Measurements from ENCODE around the gene B3GNT2. TPM values are rescaled to one million over a fixed set of nuclear protein-coding genes. Genes with fewer than 3 reads are reported as not detected.

B3GNT2 gene
- total RNA-seq, 4 donors from 2014 or later: 16.6 to 29.4 (median 24.0) TPM

DNA sequence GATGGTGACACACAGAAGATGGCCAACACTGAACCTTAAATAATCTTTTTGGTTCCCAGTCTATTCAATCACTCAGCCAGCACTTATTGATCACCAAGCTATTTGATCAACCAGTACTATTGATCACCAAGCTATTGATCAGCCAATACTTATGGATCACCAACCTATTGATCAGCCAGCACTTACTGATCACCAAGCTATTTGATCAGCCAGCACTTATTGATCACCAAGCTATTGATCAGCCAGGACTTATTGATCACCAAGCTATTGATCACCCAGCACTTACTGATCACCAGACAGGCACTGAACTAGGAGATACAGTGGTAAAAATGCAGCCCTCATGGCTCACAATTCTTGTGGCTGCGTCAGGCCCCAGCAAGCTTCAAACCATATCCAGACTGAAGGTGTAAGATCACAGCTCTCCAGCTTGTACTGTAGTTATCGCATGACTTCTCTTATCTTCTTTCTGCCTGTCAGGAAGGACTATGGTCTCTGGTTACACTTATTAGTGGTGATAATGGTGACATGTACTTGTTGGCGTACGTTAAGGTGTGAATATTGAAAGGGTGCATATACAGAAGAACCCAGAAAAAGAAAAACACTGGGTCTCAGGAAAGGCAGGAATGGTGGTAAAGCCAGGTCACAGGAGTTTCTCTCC, 18.4 kb upstream of the B3GNT2 start:
- no peak for ATAC-seq (ENCODE audit: low FRiP score)
- no peak for DNase-seq (ENCODE audit: low spot score)
- TF ChIP-seq, protein P1, sequence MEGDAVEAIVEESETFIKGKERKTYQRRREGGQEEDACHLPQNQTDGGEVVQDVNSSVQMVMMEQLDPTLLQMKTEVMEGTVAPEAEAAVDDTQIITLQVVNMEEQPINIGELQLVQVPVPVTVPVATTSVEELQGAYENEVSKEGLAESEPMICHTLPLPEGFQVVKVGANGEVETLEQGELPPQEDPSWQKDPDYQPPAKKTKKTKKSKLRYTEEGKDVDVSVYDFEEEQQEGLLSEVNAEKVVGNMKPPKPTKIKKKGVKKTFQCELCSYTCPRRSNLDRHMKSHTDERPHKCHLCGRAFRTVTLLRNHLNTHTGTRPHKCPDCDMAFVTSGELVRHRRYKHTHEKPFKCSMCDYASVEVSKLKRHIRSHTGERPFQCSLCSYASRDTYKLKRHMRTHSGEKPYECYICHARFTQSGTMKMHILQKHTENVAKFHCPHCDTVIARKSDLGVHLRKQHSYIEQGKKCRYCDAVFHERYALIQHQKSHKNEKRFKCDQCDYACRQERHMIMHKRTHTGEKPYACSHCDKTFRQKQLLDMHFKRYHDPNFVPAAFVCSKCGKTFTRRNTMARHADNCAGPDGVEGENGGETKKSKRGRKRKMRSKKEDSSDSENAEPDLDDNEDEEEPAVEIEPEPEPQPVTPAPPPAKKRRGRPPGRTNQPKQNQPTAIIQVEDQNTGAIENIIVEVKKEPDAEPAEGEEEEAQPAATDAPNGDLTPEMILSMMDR (IDR thresholded peaks at IDR 0.05): no peak

DNA sequence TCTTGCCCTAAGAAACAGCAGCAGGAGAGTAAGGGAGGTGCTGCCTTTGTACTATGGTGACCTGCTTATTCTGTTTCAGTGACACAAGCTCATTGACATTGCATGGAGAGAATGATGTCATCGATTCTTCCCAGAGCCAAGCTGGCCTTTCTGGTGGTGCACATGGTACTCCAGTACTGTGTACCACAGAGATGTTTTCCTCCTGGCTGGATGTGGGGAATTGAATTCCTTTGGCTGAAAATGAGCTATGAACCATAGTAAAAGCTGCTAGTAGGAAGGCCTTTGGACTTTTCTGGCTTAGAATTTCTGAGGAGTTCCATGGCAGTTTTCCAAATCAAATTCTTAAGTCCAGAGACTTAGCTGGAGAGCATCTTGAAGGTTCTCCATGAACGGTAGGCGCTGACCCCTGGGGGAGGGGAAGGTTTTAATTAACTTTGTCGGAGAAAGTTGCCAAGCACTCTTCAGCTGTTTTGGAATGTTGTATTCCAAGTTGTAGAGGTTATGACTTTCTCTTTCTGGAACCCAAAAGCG, 17.1 kb upstream of the B3GNT2 start:
- no peak for ATAC-seq (ENCODE audit: low FRiP score)
- DNase-seq (ENCODE audit: low spot score): no peak
- TF ChIP-seq, protein P1 (IDR thresholded peaks at IDR 0.05): no peak

DNA sequence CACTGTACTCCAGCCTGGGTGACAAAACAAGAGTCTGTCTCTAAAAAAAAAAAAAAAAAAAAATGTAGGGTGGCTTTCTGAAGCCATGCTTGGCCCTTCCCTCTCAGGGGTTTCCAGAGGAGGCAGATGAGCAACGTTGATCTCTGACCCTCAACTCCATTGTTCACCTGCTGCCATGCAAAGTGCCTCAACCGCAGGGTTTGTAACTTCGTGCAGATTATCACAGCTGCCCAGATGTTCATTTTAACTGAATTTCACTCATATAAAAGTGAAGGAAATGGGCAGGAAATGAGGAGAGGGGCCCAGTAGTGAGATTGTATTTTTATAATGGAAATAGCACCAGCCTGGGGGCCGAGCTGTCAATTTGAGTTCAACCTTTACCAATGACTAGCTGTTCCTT, 14.9 kb upstream of the B3GNT2 start:
- DNase-seq (ENCODE audit: low spot score) (no peak), ATAC-seq (ENCODE audit: low FRiP score) (no peak)
- TF ChIP-seq, protein P1 (IDR thresholded peaks at IDR 0.05): no peak

DNA sequence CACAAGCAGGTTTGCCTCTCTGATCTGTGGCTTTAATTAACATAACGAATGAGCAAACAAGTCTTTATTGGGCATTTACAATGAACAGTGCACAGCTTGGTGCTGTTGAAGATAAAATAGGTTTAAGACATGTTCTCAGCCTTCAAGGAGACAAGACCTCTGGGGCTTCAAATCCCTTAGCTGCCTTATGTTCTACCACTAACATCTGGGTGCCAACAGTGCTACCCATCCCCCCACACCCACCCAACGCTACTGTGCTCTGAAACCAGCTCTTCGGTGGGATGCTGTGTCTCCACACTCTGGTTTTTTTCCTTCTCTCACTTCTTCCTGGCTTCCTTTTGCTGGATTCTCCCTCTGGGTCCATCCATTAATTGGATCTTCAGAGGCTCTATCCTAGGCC, 14.1 kb upstream of the B3GNT2 start:
- TF ChIP-seq, protein P1 (IDR thresholded peaks at IDR 0.05): no peak
- DNase-seq (ENCODE audit: low spot score): no peak
- ATAC-seq (ENCODE audit: low FRiP score): no peak

DNA sequence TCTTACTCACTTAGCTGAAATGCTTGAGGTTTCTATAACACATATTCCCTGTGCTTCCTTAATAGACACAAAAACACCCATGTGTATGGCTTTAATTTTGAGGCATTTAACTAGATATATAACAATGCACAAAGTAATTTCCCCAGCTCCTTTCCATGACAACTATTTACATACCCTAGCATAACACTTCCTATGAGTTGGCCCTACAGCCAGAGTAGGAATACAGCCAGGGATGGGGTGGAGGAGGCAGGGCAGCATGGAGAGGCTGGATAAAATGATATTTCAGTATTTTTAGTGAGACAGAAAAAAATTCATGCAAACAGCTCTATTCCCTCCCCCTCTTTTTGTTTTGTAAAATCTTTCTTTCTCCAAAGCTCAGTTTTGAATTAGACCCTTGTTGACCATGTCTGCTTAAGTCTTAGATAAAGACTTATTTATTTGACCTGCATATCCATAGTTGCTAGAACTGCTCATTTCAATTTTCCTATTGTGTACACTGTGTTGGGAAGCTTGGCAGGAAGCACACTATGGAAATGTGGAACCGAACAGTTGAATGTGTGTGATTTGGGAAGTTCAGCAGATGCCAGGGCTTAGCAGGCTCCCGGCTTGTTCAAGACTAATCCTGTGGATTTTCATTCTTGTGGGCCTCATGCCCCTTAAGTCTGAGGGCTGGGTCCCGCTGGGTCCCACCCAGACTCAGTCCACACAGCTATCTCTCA, 11.2 kb upstream of the B3GNT2 start:
- TF ChIP-seq, protein P1 (IDR thresholded peaks at IDR 0.05): no peak
- ATAC-seq (ENCODE audit: low FRiP score) (no peak), DNase-seq (ENCODE audit: low spot score) (no peak)

DNA sequence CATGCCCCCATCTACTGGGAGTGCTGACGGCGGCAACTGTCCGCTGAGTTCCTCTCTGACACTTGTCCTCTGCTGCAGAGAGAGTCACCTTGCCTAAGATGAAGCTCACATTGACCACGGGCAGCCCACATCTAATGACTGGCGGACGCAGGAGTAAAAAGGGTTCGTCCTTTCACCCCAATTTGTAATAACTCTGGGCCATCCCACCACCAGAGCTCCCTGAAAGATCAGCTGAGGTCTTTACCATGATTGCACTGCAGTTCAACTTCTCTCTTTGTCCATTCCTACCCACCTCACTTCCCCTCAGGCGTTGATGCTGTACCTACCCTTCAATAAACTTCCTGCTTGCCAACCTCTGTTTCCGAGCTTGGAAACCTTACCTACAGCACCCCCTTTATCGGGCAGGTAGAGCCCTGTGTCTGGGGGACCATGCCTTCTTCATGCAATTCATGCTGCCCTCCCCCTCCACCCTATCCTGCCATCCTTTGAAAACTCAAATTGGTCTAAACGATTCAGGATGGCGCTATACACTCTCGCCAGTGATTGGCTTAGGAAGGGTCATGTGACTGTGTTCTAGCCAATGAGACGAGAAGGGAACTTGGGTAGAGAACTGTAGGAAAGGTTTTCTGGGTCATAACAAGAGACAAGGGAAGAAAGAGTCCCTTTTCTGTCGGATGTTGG, 10.3 kb upstream of the B3GNT2 start:
- DNase-seq (ENCODE audit: low spot score) (no peak), ATAC-seq (ENCODE audit: low FRiP score) (no peak)
- TF ChIP-seq, protein P1 (IDR thresholded peaks at IDR 0.05): no peak
